Activated CD4-positive, alpha-beta T cell treated with anti-CD3 and anti-CD28 coated beads, Interleukin-2, Interleukin-6, amounts not matched to agents 100 ng/mL and 50 ng/mL, durations not matched to agents 16 hours and 8 hours (primary cell): ENCODE measurements around the gene ZNF445.

ENCODE experiments used
- DNase-seq: peaks from one replicate; pipeline ENCODE4 v3.0.0-alpha.2; 2020

ZNF445 gene

DNA sequence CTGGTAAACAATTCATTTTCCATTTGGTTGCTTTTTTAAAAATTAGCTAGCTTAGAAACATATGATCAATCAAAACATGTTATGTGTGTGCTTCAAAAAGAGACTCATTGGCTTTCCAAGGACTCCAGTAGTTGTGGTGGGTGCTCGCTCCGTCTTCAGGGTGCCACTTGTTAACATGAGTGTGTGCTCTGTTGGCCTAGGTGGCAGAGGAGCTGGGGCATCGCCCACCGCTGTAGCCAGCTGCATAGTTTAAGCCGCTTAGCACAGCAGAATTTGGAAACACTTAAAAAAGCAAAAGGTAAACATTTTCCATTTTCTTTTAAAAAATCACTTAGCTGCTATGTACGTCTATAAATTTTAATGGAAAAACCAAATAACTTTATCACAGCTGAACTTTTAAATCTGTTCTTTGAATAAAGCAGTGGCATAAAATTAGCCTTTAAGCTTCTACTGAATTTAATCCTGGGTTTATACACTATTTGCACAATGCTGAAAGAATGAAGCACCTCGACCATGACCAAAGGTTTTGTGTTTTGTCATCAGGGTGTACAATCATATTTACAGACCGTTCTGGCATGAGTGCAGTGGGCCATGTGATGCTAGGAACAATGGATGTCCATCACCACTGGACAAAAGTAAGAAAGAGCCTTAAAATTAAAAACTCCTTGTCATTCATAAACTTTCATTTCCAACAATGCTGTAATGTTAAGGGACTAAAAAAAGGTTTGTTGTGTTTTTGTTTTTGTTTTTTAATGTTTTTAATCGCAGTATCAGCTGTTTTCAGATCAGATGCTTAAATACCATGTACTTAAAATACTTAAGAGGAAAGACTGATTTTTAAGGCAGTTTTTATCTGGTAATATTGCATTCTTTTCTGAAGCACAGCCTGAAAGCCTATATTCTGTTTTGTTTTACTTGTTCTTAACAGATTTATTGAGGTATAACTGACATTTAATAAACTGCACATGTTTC lies 81.0 kb downstream of the ZNF445 start:
- no peak for DNase-seq

- no peak for DNase-seq
Observed at GRCh38 chr3:44395714-44396113, 81.8 kb downstream of the ZNF445 start.

GRCh38 chr3:44392489-44392888 lies 85.0 kb downstream of the ZNF445 start:
- DNase-seq = no peak

- DNase-seq = no peak
Observed at GRCh38 chr3:44387404-44387803, 90.1 kb downstream of the ZNF445 start.
